ENCODE results near the gene NUBPL.
"Not testable (repeated sequence)": the region's sequence is repeated elsewhere in the genome, so short reads cannot be mapped to it uniquely, and the experiment has no call there.

NUBPL gene

GRCh38 chr14:31578792-31579501, 17.7 kb downstream of the NUBPL start:
- DNase-seq, result no peak

GRCh38 chr14:31580234-31580633, 19.0 kb downstream of the NUBPL start:
- DNase-seq, result no peak

DNA sequence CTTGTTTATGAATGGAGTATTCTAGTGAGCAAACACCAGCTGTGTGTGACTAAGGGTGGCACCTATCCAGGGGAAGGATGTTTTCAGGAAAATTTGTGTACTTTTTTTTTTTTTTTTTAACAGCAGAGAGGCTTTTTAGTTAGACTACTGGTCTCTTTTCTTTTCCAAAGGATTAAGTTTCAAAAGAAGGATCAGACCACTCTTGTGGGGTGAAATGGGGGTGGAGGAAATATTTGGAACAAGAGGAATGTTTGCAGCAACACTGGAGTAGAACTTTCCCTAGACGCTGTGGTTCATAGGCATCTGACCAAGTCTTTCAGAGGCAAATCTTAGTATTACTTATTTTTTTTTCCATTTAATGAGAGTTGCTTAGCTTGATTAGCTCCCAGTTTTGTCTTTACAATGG, 21.1 kb downstream of the NUBPL start:
- DNase-seq, result no peak

DNA sequence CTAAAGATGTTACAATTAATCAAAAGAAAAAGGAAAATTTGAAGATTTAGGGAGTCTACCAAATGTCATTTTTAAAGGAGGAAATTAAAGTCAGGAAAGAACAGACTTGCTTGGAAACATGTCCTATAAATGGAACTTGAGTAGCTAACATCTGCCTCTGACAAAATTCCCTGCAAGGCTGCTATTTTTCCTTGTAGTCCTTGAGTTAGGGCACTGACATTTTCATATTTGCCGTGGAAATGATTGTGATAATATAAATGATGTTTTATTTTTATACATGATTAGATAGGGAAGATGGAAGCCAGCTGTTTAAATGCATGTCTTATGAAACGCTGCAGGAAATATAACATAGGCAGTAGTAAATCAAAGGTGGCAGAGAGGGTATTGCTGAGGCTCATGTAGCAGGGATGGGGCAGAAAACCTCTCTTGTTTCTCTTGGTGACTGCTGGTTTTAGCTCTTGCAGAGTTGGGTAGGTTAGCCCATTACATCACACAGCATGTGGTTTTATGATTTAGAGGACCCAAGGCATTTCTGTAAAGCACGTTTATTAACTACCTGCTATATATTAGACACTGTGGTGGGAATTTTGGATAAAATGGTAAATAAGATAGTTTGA, 21.7 kb downstream of the NUBPL start:
- no peak for DNase-seq

DNA sequence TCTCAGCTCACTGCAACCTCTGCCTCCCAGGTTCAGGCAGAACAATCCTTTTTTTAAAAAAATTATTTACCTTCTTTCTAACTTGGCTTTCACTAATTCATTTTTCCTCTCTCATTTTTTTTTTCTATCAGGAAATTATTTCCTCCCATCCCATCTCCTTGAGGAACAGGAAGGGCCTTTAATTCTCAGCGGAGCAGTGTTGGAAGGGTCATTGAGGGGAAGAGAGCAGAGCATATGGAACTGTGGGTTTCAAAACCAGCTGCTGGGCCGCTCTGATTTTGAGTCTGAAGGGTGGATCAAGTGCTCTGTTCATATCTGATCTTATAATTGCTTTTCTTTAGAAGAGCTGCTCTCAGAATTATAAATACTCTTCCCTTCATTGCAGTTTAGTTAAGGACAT, 29.0 kb downstream of the NUBPL start:
- DNase-seq, result no peak

- DNase-seq, result no peak
Measured at GRCh38 chr14:31592122-31592521, 30.9 kb downstream of the NUBPL start.

DNA sequence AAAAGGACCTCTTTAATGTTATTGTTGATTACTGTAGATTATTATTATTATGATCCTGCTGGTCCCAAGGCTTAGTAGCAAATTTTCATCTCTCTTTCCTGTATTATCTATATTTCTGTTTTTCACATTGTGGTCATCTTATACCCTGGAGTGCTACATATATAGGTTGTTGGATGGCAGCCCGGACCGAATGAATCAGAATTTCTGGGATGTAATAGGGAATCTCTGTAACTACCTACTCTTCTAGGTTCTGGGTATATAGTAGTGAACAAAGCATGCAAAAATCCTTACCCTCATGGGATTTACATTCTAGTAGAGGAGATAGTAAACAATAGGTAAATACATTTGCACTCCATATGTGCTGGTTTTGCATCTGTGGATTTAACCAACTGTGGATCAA, 31.4 kb downstream of the NUBPL start:
- DNase-seq, result no peak

GRCh38 chr14:31596342-31597095, 35.3 kb downstream of the NUBPL start:
- no peak for DNase-seq

DNA sequence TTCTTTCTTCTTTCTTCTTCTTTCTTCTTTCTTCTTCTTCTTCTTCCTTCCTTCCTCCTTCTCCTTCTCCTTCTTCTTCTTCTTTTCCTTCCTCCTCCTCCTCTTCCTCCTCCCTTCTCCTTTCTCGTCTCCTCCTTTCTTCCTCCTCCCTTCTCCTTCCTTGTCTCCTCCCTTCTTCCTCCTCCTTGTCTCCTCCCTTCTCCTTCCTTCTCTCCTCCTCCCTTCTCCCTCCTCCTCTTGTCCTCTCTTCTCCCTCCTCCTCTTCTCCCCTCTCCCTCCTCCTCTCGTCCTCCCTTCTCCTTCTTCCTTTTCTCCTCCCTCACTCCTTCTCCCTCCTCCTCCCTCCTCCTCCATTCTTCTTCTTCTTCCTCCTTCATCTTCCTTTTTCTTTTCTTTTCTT, 44.5 kb downstream of the NUBPL start:
- DNase-seq, result no peak

DNA sequence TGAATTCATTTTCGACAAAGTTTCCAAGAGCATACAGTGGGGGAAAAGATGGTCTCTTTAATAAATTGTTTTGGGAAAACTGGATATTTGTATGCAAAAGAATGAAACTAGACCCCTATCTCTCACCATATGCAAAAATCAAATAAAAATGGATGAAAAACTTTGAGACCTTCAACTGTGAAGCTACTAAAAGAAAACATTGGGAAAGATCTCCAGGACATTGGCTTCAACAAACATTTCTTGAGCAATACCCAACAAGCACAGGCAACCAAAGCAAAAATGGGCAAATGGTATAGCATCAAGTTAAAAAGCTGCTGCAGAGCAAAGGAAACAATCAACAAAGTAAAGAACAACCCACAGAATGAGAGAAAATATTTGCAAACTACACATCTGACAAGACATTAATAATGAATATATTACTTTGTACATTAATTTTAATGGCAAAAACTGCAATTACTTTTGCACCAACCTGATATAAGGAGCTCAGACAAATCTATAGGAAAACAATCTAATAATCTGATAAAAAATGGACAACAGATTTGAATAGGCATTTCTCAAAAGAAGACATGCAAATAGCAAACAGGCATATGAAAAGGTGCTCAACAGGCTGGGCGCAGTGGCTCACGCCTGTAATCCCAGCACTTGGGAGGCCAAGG, 50.7 kb downstream of the NUBPL start:
- DNase-seq, result no peak

DNA sequence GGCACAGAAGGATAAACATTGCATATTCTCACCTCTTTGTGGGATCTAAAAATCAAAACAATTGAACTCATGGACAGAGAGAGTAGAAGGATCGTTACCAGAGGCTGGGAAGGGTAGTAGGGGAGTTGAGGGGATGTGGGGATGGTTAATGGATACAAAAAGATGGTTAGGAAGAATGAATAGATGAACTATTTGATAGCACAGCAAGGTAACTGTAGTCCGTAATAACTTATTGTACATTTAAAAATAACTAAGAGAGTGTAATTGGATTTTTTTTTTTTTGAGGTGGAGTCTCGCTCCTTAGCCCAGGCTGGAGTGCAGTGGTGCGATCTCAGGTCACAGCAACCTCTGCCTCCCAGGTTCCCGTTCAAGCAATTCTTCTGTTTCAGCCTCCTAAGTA, 52.0 kb downstream of the NUBPL start:
- DNase-seq, result no peak

DNA sequence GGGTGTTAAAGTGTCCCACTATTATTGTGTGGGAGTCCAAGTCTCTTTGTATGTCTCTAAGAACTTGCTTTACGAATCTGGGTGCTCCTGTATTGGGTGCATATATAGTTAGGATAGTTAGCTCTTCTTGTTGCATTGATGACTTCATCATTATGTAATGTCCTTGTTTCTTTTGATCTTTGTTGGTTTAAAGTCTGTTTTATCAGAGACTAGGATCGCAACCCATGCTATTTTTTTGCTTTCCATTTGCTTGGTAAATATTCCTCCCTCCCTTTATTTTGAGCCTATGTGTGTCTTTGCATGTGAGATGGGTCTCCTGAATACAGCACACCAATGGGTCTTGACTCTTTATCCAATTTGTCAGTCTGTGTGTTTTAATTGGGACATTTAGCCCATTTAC, 57.7 kb downstream of the NUBPL start:
- DNase-seq, result not testable (repeated sequence)

DNA sequence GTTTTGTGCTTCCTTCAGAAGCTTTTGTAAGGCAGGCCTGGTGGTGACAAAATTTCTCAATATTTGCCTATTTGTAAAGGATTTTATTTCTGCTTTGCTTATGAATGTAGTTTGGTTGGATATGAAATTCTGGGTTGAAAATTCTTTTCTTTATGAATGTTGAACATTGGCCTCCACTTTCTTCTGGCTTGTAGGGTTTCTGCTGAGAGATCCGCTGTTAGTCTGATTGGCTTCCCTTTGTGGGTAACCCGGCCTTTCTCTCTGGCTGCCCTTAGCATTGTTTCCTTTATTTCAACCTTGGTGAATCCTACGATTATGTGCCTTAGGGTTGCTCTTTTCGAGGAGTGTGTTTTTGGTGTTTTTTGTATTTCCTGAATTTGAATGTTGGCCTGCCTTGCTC, 58.2 kb downstream of the NUBPL start:
- DNase-seq, result no peak

DNA sequence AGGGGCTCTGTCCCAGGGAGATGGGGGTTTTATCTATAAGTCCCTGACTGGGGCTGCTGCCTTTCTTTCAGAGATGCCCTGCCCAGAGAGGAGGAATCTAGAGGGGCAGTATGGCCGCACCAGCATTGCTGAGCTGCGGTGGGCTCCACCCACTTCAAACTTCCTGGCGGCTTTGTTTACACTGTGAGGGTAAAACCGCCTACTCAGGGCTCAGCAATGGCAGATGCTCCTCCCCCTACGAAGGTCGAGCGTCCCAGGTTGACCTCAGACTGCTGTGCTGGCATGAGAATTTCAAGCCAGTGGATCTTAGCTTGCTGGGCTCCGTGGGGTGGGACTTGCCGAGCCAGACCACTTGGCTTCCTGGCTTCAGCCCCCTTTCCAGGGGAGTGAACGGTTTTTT, 59.7 kb downstream of the NUBPL start:
- DNase-seq, result not testable (repeated sequence)

- DNase-seq, result no peak
Measured at GRCh38 chr14:31622060-31622459, 60.9 kb downstream of the NUBPL start.

DNA sequence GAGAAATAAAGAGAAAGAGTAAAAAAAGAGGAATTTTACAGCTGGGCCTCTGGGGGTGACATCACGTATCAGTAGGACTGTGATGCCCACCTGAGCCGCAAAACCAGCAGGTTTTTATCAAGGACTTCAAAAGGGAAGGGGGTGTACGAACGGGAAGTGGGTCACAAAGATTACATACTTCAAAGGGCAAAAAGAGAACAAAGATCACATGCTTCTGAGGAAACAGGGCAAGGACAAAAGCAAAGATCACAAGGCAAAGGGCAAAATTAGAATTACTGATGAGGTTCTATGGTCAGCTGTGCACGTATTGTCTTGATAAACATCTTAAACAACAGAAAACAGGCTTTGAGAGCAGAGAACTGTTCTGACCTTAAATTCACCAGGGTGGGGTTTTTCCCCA, 91.7 kb downstream of the NUBPL start:
- DNase-seq, result not testable (repeated sequence)

DNA sequence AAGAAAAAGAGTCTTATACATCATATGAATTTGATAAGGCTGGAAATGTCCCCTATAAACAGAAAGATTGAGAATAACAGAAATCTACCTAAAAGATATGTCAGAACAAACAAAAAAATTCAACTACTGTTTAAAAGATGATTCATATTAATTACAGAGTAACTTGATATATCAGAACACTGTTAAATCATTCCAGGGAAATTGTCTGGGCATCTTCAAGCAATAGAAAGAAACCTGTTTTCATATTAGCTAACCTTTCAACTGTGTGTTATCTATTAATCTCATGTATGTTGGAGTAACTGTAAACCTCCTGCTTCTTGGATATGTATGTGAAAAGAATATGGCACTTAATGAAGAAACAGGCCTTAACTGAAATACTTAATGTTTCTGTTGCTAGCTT, 96.7 kb downstream of the NUBPL start:
- DNase-seq, result no peak

- no peak for DNase-seq
Measured at GRCh38 chr14:31659278-31659677, 98.1 kb downstream of the NUBPL start.

DNA sequence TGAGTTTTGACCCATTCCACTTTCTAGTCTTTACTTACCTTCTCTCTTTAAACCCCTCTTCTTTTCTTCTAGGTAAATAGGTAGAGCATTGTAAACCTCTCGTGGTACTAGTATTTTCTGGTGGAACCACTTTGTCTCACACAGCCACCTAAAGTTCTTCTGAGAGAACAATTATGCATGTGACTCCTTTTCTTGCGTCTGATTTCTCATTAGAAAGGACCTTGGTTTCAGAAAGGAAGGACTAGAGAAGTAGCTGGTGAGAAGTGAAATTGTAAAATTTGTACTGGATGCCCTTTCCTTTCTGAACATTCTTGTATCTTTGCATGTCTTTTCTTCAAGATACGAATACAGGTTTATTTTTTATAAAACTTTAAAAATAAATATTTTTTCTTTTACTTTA, 99.0 kb downstream of the NUBPL start:
- no peak for DNase-seq

GRCh38 chr14:31660728-31661127, 99.5 kb downstream of the NUBPL start:
- DNase-seq, result no peak

DNA sequence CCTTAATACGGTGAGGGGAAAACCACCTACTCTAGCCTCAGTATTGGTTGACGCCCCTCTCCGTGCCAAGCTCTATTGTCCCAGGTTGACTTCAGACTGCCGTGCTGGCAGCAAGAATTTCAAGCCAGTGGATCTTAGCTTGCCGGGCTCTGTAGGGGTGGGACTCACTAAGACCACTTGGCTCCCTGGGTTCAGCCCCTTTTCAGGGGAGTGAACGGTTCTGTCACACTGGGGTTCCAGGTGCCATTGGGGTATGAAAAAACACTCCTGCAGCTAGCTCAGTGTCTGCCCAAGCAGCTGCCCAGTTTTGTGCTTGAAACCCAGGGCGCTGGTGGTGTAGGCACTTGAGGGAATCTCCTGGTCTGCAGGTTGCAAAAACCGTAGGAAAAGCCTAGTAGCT, 107.1 kb downstream of the NUBPL start:
- no peak for DNase-seq

GRCh38 chr14:31672709-31673108, 111.5 kb downstream of the NUBPL start:
- DNase-seq, result no peak

- no peak for DNase-seq
Measured at GRCh38 chr14:31677052-31677451, 115.8 kb downstream of the NUBPL start.

GRCh38 chr14:31677630-31678029, 116.4 kb downstream of the NUBPL start:
- no peak for DNase-seq

Data from OCI-M1 (cell line).